ENCODE results near the gene LRRTM1.

LRRTM1 gene

DNA sequence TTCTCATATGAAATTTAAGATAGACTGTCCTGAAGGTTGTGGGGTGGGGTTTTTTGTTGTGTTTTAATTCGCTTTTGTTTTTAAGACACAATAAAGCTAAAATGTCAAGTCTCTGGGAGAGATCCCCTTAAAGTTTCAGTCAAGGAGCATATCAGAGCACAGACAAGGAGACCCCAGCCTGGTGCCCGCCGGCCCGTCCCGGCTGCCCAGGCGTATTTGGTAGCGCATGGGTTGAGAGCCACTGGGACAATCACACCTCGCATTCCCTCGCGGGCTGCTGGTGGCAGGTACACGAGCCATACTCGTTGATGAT is 2.6 kb downstream of the LRRTM1 start:
- no peak for DNase-seq

GRCh38 chr2:80300954-80301353 is 3.6 kb downstream of the LRRTM1 start:
- no peak for DNase-seq

DNA sequence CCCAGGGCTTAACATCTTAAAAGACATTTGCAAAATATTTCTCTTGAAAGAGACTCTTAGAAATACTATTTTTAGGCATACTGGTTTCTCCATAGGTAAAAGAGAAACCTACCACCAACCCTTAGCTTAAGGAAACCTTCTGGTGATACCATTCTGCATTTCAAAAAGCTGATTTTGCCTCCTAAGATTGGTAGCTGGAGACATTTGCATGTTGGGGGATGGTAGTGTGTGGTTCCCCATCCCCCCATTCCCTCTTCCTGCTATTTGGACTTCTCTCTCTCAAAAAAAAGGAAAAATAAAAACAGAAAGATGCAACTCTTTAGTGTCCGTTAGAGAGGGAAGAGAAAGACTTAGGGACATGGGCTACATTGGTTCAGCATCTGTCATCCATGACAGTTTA is 4.2 kb downstream of the LRRTM1 start:
- no peak for DNase-seq

DNA sequence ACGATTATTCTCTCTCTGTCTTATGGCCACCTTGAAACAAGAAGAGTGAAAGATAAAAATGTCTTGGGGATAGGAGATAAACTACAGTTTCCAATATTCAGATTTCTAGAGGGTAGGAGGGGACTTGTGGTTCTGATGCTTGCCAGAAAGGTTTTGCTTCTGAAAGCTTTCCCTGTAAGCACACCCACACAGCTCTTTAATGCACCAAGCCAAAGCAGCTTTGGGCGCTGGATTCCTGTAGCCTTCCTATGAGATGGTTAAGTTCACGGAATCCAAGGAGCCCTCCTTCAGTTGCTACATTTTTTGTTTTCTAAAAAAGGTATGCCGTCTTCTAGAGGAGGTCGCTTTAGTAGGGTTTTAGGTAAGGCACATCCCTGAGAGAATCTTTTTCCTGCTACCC is 4.9 kb downstream of the LRRTM1 start:
- DNase-seq, result no peak

- DNase-seq, result no peak
Measured at GRCh38 chr2:80298954-80299353, 5.6 kb downstream of the LRRTM1 start.

- DNase-seq, result no peak
Measured at GRCh38 chr2:80293039-80293438, 11.5 kb downstream of the LRRTM1 start.

DNA sequence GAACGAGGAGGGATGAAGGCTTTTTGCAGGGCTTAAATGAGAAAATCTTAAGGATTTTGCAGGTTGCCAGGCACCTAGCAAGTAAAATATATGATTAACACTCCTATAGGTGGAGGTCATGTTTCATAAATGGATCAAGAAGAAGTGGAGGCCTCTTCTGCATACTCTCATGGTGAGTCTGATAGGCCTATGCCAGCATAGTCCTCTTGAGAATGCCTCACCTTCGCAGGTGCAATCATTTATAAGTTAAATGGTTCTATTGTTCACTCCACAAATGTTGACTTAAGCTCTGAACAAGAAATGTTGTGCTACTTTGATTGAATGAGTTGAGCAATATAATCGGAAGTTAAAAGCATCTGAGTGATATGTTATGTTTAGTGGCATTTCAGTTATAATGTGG is 12.1 kb downstream of the LRRTM1 start:
- no peak for DNase-seq

GRCh38 chr2:80291656-80292055 is 12.9 kb downstream of the LRRTM1 start:
- no peak for DNase-seq

DNA sequence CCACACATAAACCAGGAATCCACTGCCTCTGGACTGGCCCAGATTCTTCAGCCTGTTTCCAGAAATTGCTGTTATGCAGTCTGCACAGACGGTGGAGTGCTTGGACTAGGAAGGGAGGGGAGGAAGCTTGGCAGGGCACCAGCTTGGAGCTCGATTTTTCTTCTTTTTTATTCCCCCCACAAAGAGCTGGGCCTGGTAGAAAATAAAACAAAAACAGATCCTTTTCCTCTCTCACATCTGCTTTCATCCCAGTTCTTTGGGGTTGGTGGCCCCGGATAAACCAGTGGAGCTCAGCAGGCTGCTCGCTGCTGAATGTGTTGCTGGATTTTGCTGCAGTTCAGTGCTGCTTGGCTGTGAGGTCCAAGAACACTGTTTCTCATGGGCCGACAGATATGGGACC is 16.0 kb downstream of the LRRTM1 start:
- no peak for DNase-seq

DNA sequence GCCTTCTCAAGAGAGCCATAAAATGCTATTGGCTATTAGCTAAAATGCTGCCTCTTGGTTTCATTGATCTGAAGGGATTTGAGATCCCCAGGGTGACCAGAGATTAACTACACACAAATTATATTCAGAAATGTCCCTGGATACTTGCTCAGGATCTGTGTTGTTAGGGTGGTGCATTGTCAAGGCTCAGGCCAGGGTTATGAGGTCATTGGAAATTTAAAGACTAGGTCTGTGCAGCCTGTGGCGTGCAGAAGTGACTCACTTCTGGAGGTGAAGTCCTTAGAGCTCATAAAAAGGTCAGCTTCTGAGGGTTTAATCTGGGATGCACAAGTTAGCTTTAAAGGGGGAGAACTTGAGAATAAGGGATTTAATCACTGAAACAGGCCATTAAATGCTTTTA is 23.5 kb downstream of the LRRTM1 start:
- DNase-seq, result no peak

DNA sequence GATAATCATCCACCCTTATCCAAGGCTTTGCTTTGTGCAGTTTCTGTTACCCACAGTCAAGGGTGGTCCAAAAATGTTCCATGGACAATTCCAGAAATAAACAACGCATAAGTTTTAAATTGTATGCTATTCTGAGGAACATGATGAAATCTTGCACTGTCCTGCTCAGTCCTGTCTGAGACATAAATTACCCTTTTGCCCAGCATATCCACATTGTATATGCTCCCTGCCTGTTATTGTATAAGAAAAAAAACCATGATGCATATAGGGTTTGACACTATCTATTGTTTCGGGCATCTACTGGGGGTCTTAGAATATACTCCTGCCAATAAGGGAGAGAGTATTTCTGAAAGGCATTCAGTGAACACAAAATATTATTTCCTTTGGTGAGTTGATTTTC is 24.0 kb downstream of the LRRTM1 start:
- DNase-seq, result no peak

- no peak for DNase-seq
Measured at GRCh38 chr2:80269806-80270205, 34.7 kb downstream of the LRRTM1 start.

DNA sequence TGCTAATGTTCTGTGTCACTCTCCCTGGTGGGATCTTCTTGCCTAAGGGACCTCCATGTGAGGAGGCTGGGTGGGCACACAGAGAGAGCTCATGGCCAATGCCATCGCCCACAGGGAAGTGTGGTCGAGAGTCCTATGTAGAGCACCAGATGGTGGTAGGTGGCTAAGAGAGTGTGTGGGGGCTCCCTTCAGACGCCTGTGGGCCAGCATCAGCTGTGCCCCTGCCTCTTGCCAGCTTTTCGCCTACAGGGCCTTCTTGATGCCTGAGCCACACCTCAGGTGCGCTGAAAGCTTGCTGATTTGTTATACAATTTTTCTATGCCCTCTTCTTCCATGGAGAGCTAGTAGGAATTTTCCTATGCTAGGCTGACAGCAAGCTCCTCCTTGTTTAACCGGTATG is 38.3 kb downstream of the LRRTM1 start:
- DNase-seq, result no peak

GRCh38 chr2:80259292-80259691 is 45.3 kb downstream of the LRRTM1 start:
- DNase-seq, result no peak

DNA sequence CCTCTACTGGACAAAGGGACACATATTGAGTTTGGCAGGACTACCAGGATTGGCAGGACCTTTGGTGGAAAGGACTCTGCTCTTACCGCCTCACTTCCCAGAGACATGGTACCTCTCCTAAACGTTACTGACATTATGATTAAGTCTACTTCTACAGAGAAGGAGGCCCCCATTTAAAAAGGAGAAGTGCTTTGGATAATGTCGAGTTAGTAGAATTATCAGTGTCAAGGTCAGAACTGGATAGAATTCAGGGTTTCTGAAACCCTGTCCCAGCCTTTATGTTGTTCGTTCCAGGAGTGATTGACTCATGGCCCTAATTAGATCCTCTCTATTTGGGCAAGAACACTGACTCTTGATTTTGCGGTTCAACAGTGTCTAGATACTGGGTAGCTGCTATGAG is 45.8 kb downstream of the LRRTM1 start:
- no peak for DNase-seq

GRCh38 chr2:80258341-80258740 is 46.2 kb downstream of the LRRTM1 start:
- DNase-seq, result no peak

DNA sequence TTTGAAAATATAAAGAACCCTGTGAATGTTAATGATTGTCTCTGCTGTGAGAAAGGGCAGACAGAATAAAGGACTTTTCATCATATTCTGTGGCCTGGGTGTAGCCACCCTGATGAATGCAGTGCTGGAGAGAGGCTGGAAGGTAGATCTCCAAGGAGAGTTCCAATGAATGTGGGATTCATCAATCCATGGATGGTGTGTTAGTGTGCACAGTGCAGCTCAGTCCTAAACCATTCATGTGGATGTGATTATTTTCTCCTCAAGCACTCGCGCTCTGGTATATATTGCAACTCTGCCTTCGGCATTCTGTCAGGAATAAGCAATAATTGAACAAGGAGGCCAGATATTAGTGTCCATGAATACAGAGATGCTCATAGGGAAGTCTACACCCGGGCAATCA is 47.1 kb downstream of the LRRTM1 start:
- no peak for DNase-seq

- DNase-seq, result no peak
Measured at GRCh38 chr2:80256782-80257167, 47.8 kb downstream of the LRRTM1 start.

- DNase-seq, result no peak
Measured at GRCh38 chr2:80255918-80256781, 48.4 kb downstream of the LRRTM1 start.

DNA sequence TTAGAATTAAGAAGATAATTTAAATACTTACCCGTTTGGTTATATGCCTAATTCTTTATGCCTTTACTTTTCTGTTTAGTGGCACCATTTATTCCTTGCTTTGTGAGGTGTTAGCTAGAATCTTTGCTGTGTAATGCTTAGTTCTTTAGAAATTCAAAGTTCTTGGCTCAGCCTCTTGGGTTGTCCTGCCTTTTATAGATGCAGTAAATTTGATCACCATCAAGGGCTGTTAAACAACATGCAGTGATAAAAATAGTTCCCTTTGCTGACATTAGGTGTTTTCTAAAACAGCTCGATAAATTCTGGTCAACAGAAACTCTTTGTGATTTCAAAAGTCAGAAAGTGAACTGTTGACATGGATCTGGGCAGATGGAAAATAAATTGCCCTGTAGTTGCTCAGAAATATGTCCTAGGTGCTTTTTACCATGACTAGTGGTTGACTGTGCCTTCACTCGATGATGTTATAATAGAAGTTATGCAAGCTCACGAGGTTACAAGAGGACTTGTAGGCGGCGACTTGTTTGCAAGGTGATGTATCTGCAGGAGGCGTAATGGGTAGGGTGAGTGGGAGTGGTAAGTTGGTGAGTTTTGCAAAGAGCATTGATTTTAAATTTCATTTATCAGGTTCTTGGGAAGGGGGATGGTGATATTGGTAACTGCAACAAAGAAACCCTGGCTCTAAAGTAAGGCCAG is 52.1 kb downstream of the LRRTM1 start:
- no peak for DNase-seq

Data from NCI-H1105 (cell line).